Measurements from ENCODE around the gene CYP46A1.

Gene CYP46A1

DNA sequence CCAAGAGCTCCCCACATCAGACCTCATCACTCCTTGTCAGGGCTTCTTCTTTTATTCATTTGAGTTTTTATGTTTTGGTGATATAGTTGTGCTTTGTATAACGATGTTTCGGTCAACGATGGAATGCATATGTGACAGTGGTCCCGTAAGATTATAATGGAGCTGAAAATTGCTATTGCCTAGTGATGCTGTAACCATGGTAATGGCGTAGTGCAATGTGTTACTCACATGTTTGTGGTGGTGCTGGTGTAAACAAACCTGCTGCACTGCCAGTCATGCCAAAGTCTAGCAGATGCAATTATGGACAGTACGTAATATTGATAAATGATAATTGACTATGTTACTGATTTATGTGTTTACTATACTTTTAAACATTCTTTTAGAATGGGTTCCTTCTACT is 16.3 kb downstream of the CYP46A1 start:
- Histone ChIP-seq H3K4me3 (ENCODE audit: low read depth in 1 of 2, low read length in 1 of 2) (no peak overlapping the region), H3K27me3 (peaks cover 21% of the 10 kb centered on the region), H3K27ac (no peak overlapping the region), H3K36me3 (no peaks in the 10 kb centered on the region), H3K4me1 (ENCODE audit: control insufficient read depth in 1 of 2, insufficient read depth in 1 of 2, low read depth in 1 of 2, low read length in 1 of 2) (no peaks in the 10 kb centered on the region), H3K9me3 (peaks cover 7% of the 10 kb centered on the region)
- TF ChIP-seq, protein P1, sequence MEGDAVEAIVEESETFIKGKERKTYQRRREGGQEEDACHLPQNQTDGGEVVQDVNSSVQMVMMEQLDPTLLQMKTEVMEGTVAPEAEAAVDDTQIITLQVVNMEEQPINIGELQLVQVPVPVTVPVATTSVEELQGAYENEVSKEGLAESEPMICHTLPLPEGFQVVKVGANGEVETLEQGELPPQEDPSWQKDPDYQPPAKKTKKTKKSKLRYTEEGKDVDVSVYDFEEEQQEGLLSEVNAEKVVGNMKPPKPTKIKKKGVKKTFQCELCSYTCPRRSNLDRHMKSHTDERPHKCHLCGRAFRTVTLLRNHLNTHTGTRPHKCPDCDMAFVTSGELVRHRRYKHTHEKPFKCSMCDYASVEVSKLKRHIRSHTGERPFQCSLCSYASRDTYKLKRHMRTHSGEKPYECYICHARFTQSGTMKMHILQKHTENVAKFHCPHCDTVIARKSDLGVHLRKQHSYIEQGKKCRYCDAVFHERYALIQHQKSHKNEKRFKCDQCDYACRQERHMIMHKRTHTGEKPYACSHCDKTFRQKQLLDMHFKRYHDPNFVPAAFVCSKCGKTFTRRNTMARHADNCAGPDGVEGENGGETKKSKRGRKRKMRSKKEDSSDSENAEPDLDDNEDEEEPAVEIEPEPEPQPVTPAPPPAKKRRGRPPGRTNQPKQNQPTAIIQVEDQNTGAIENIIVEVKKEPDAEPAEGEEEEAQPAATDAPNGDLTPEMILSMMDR (IDR thresholded peaks at IDR 0.05): no peak

DNA sequence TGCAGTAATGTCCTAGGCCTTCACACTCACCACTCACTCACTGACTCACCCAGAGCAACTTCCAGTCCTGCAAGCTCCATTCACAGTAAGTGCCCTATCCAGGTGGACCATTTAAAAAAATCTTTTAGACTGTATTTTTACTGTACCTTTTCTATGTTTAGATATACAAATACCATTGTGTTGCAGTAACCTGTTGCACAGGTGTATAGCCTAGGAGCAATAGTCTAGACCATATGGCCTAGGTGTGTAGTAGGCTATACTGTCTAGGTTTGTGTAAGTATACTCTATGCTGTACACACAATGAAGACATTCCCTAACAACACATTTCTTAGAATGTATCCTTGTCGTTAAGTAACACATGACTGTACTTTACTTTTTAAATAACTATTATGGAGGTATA is 17.2 kb downstream of the CYP46A1 start:
- Histone ChIP-seq H3K4me3 (ENCODE audit: low read depth in 1 of 2, low read length in 1 of 2) (no peak overlapping the region), H3K36me3 (no peaks in the 10 kb centered on the region), H3K27ac (no peak overlapping the region), H3K27me3 (peaks cover 14% of the 10 kb centered on the region), H3K9me3 (peaks cover 7% of the 10 kb centered on the region), H3K4me1 (ENCODE audit: control insufficient read depth in 1 of 2, insufficient read depth in 1 of 2, low read depth in 1 of 2, low read length in 1 of 2) (no peaks in the 10 kb centered on the region)
- TF ChIP-seq, protein P1 (IDR thresholded peaks at IDR 0.05): no peak

DNA sequence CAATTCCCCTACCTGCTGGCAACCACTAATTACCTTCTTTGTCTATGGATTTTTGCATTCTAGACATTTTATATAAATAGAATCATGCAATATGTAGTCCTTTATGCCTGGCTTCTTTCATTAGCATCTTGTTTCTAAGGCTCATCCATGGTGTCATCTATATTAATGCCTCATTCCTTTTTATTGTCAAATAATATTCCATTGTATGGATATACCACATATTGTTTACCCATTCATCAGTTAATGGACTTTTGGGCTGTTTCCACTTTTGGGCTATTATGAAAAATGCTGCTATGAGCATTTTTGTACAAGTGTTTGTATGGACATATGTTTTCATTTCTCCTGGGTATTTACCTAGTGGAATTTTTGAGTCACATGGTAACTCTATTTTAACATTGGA is 18.0 kb downstream of the CYP46A1 start:
- no peak overlapping the region for H3K4me3 ChIP-seq (ENCODE audit: low read depth in 1 of 2, low read length in 1 of 2)
- H3K9me3 ChIP-seq: peaks cover 7% of the 10 kb centered on the region
- peaks cover 6% of the 10 kb centered on the region for H3K27me3 ChIP-seq
- no peak overlapping the region for H3K27ac ChIP-seq
- TF ChIP-seq, protein P1 (IDR thresholded peaks at IDR 0.05): no peak
- no peaks in the 10 kb centered on the region for H3K36me3 ChIP-seq
- H3K4me1 ChIP-seq (ENCODE audit: control insufficient read depth in 1 of 2, insufficient read depth in 1 of 2, low read depth in 1 of 2, low read length in 1 of 2): no peaks in the 10 kb centered on the region

DNA sequence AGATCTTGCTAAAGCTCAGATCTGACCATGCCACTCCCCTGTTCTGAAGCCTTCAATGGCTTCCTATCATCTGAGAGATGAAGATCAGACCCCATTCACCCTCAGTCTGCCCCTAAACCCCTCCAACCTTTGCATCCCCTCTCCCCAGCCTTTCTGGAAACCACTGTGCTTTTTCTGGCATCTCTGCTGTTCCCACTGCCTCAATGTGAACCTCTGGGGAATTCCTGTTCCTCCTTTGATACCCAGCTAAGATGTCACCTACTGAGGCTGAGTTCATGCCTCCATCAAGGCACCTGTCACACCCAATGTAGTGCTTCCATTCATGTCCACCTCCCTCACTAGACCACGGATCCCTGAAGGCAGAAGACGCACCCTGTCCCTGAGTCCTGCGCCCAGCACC is 19.3 kb downstream of the CYP46A1 start:
- Histone ChIP-seq H3K36me3 (no peaks in the 10 kb centered on the region), H3K9me3 (peaks cover 7% of the 10 kb centered on the region), H3K4me3 (ENCODE audit: low read depth in 1 of 2, low read length in 1 of 2) (no peak overlapping the region), H3K27me3 (no peaks in the 10 kb centered on the region), H3K27ac (no peak overlapping the region), H3K4me1 (ENCODE audit: control insufficient read depth in 1 of 2, insufficient read depth in 1 of 2, low read depth in 1 of 2, low read length in 1 of 2) (no peaks in the 10 kb centered on the region)
- TF ChIP-seq, protein P1 (IDR thresholded peaks at IDR 0.05): no peak

DNA sequence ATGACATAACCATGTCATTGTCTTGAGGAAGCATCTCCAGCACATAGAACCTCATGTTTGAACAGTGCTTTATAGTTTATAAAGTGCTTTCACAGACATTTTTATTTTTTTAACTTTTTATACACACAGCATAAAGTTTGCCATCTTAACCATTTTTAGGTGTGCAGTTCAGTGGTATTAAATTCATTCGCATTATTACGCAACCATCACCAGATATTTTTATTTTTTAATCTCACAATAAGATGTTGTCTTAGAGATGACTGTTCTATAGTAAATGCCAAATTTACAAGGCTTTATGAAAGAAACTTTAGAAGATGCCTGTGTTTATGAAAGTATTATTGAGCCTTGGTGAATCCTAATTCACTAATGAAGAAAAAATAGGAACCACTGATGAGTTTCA is 19.9 kb downstream of the CYP46A1 start:
- no peaks in the 10 kb centered on the region for H3K4me1 ChIP-seq (ENCODE audit: control insufficient read depth in 1 of 2, insufficient read depth in 1 of 2, low read depth in 1 of 2, low read length in 1 of 2)
- H3K36me3 ChIP-seq: no peaks in the 10 kb centered on the region
- H3K9me3 ChIP-seq: peaks cover 7% of the 10 kb centered on the region
- no peaks in the 10 kb centered on the region for H3K27me3 ChIP-seq
- H3K4me3 ChIP-seq (ENCODE audit: low read depth in 1 of 2, low read length in 1 of 2): no peak overlapping the region
- H3K27ac ChIP-seq: no peak overlapping the region
- TF ChIP-seq, protein P1 (IDR thresholded peaks at IDR 0.05): no peak
